Vein endothelial cell (primary cell): ENCODE measurements around the gene MAP3K5. TPM values are rescaled to one million over a fixed set of nuclear protein-coding genes. Genes with fewer than 3 reads are reported as not detected.

ENCODE experiments used
- small RNA-seq: library from RNA; depleted of rRNA; stranded (forward); fragments of <200 nt; gene quantifications from one replicate; pipeline ENCODE3, GENCODE V24; 2012
- total RNA-seq: library from RNA; depleted of rRNA; stranded (reverse); fragments of >200 nt; gene quantifications from 2 replicates; pipeline ENCODE4 v1.2.3, GENCODE V29; 2012

Gene MAP3K5
- 7.5 and 7.8 TPM in 2 replicates for total RNA-seq

GRCh38 chr6:136792410-136793262, at the start of gene MAP3K5:
MAP3K5 (minus strand) TSS chr6:136792477; CDS start chr6:136792157, 320 bp downstream.

GRCh38 chr6:136822376-136823127, 30.3 kb upstream of the MAP3K5 start, which contains the start of gene PEX7:
PEX7 (plus strand) TSS chr6:136822592; CDS start chr6:136822666, 74 bp downstream.

GRCh38 chr6:136550330-136551071, 241.8 kb downstream of the MAP3K5 start, which contains the start of gene MAP7:
MAP7 (minus strand) TSS chr6:136550422; CDS start chr6:136550408, 14 bp downstream.

Small RNA genes lying within 50 kb of the gene (small RNA-seq; reads per million reads assigned to genes)
- not detected for gene RNA5SP219

Other genes with a start within 250 kb of the MAP3K5 start
- 0.65 and 1.1 TPM in 2 replicates for gene MAP7, start 242.1 kb downstream of the MAP3K5 start, total RNA-seq
- gene PEX7, start 30.1 kb upstream of the MAP3K5 start, total RNA-seq: 3.8 and 4.2 TPM in 2 replicates
- not detected in 2 replicates for gene SLC35D3, start 129.8 kb upstream of the MAP3K5 start, total RNA-seq